Lung (tissue), 12 donors: Measurements from ENCODE around the gene MATN3. TPM values are rescaled to one million over a fixed set of nuclear protein-coding genes. Genes with fewer than 3 reads are reported as not detected.

ENCODE experiments used
- ATAC-seq: fragments of 200-7000 bp; cut with Tn5 transposase; one replicate; pipeline ENCODE4 v1.9.1; 2020; ENCODE audit warnings: moderate number of reproducible peaks; ENCODE audit not compliant: insufficient read depth, low FRiP score
- DNase-seq, 3 donors: peaks; one replicate each; pipeline ENCODE4 v3.0.0-alpha.2; 2013 to 2017
- H3K27ac ChIP-seq, 2 donors: one replicate each; pipeline ENCODE4 v1.5.1; 2013; ENCODE audit warnings: mild to moderate bottlenecking in 2 of 2, moderate library complexity in 2 of 2, control low read depth in 1 of 2, inconsistent platforms in 1 of 2, low read depth in 1 of 2, low read length in 1 of 2
- H3K27me3 ChIP-seq, 3 donors: one replicate each; pipeline ENCODE4 v1.5.1; 2013; ENCODE audit warnings: low read length in 2 of 3; ENCODE audit not compliant: control insufficient read depth in 3 of 3, insufficient read depth in 3 of 3
- H3K36me3 ChIP-seq, 4 donors: one replicate each; pipeline ENCODE4 v1.5.1; 2013; ENCODE audit warnings: low read length in 4 of 4, mild to moderate bottlenecking in 1 of 4, moderate library complexity in 1 of 4; ENCODE audit not compliant: control insufficient read depth in 4 of 4, insufficient read depth in 4 of 4
- H3K4me1 ChIP-seq, 5 donors: one replicate each; pipeline ENCODE4 v1.5.1; 2013; ENCODE audit warnings: low read length in 5 of 5, mild to moderate bottlenecking in 2 of 5, moderate library complexity in 1 of 5; ENCODE audit not compliant: control insufficient read depth in 5 of 5, insufficient read depth in 5 of 5
- H3K4me3 ChIP-seq: one replicate; pipeline ENCODE4 v1.5.1; 2013; ENCODE audit warnings: mild to moderate bottlenecking, control low read depth, moderate library complexity
- H3K9ac ChIP-seq, 2 donors: one replicate each; pipeline ENCODE4 v1.5.1; 2013; ENCODE audit warnings: low read length in 2 of 2, control low read depth in 1 of 2; ENCODE audit not compliant: insufficient read depth in 1 of 2
- H3K9me3 ChIP-seq, 4 donors: one replicate each; pipeline ENCODE4 v1.5.1; 2013; ENCODE audit warnings: low read length in 3 of 4, mild to moderate bottlenecking in 1 of 4, moderate library complexity in 1 of 4; ENCODE audit not compliant: control insufficient read depth in 4 of 4, insufficient read depth in 3 of 4
- WGBS, 2 donors: extraction: QIAGEN DNeasy Blood & Tissue Kit; methylation state at CpG; one replicate each; pipeline ENCODE4 v1.1.7; 2013; 5-methylcytosine and 5-hydroxymethylcytosine counted together
- polyA plus RNA-seq, 2 donors: library from polyadenylated mRNA; stranded (reverse); fragments of 200-250 nt; gene quantifications; one replicate each; pipeline ENCODE4 v1.2.1, GENCODE V29; 2013
- total RNA-seq, 2 donors: library from RNA; depleted of rRNA in 1 of 2; stranded (reverse); fragments of >200 nt in 1 of 2; gene quantifications; one replicate each; pipeline ENCODE4 v1.2.1, GENCODE V29; 2014 to 2021
- TF ChIP-seq, protein P1 (sequence below): IDR thresholded peaks from 2 replicates; pipeline ENCODE4 v1.5.1; 2012; ENCODE audit warnings: mild to moderate bottlenecking; ENCODE audit errors: control extremely low read depth, extremely low read depth
- donor health status: control.
- donor health status: control.
- donor health status: Bipolar disorder and iron deficiency.
- donor health status: healthy.
- donor health status: DM: yes; HTN: yes; CAD: no.

MATN3 gene
- total and polyA plus RNA-seq, 4 donors: 2.7 to 3.6 (median 3.0) TPM

DNA sequence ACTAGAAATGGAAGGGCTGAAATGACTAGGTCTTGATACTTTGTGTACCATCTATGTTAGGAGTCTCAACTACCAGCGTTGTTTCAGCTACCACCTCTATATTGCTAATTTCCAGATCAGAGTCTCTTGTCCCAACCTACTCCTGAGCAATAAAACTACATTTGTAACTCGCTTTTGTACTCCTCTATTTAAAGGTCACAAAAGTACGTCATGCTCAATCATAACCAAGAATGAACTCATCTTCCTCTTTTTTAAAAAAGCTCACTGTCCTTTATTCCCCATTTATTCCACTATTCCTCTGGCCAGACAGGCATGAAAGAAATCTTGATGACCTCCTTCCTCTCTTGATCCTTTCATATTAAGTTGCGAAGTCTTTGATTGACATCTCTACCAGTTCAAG lies 11.2 kb upstream of the MATN3 start:
- peaks cover 1 to 14% (median 8%) of the 10 kb centered on the region in 4 donors for H3K36me3 ChIP-seq
- H3K9ac ChIP-seq: no peak overlapping the region
- H3K4me3 ChIP-seq: no peak overlapping the region
- DNase-seq (no peak), ATAC-seq (no peak)
- peaks cover 0 to 9% (median 2%) of the 10 kb centered on the region in 4 donors for H3K9me3 ChIP-seq
- peaks cover 0 to 5% (median 0%) of the 10 kb centered on the region in 5 donors for H3K4me1 ChIP-seq
- WGBS, 2 donors: 88 to 90% methylated on average over 4 of the region's 4 CpGs
- H3K27me3 ChIP-seq: no peaks in the 10 kb centered on the region
- no peak overlapping the region for H3K27ac ChIP-seq
- TF ChIP-seq, protein P1, sequence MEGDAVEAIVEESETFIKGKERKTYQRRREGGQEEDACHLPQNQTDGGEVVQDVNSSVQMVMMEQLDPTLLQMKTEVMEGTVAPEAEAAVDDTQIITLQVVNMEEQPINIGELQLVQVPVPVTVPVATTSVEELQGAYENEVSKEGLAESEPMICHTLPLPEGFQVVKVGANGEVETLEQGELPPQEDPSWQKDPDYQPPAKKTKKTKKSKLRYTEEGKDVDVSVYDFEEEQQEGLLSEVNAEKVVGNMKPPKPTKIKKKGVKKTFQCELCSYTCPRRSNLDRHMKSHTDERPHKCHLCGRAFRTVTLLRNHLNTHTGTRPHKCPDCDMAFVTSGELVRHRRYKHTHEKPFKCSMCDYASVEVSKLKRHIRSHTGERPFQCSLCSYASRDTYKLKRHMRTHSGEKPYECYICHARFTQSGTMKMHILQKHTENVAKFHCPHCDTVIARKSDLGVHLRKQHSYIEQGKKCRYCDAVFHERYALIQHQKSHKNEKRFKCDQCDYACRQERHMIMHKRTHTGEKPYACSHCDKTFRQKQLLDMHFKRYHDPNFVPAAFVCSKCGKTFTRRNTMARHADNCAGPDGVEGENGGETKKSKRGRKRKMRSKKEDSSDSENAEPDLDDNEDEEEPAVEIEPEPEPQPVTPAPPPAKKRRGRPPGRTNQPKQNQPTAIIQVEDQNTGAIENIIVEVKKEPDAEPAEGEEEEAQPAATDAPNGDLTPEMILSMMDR: no peak

DNA sequence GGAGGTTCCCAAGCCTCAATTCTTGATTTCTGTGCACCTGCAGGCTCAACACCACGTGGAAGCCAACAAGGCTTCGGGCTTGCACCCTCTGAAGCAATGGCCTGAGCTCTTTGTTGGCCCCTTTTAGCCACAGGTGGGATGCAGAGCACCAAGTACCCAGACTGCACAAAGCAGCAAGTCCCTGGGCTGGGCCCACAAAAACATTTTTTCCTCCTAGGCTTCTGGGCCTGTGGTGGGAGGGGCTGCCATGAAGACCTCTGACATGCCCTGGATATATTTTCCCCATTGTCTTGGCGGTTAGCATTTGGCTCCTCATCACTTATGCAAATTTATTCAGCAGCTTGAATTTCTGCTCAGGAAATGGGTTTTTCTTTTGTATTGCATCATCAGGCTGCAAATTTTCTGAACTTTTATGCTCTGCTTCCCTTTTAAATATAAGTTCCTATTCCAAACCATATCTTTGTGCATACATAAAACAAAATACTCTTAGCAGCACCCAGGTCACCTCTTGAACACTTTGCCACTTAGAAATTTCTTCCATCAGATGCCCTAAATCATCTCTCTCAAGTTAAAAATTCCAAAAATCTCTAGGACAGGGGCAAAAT lies 9.0 kb upstream of the MATN3 start:
- no peak overlapping the region for H3K27ac ChIP-seq
- no peak for DNase-seq
- H3K9ac ChIP-seq: no peak overlapping the region
- TF ChIP-seq, protein P1: no peak
- no peak overlapping the region for H3K4me3 ChIP-seq
- 79 to 87% methylated on average over 3 of the region's 3 CpGs for WGBS, 2 donors
- H3K36me3 ChIP-seq: no peaks in the 10 kb centered on the region
- H3K9me3 ChIP-seq: peaks cover 0 to 9% (median 2%) of the 10 kb centered on the region in 4 donors
- no peaks in the 10 kb centered on the region for H3K27me3 ChIP-seq
- ATAC-seq: no peak
- H3K4me1 ChIP-seq: no peaks in the 10 kb centered on the region

DNA sequence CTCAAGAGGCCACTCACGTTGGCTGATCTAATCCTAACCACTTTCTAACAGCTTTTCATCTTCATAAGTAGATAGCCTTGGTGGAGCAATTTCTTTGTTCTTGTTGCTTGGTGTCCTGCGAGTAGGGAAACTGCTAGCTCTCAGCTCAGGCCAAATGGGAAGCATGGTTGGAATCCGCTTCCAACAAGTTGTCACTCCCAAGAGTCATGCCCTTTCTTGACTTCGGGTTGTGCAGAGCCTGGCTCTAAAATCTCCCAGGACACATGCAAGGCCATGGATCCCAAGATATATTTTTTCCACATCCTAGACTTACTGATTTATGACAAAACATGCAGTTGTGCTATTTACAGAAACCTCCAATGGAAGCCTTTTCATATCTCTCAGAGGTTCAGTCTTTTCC lies 7.3 kb upstream of the MATN3 start:
- TF ChIP-seq, protein P1: no peak
- DNase-seq: no peak
- no peak for ATAC-seq

DNA sequence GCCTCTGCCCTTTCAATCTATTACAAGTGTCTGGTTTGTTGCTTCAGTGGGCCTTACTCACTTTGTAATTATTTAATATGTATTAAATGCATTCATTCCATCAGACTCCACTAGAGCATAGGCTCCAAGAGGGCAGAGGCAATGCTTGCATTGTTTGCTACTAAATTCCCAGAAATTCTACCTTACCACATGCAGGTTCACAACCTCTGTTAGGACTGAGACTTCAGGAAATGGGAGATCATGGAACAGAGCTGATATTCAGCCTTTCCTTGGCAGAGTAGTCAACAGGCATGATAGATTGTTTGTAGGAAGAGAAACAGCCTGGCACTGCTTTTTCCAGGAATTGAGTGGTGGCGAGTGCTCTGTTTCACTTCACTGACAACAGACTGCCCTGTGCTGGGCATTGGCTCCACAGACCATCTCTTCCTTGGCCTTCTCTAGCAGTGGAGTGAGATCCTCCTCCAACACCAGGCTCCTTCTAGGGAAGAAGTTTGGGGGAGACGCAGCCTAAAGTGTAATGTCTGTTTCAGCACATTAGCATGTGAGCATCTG lies 6.2 kb upstream of the MATN3 start:
- Histone ChIP-seq H3K27ac (no peak overlapping the region), H3K9me3 (peaks cover 0 to 9% (median 3%) of the 10 kb centered on the region in 4 donors), H3K36me3 (no peaks in the 10 kb centered on the region), H3K27me3 (no peaks in the 10 kb centered on the region), H3K9ac (no peak overlapping the region), H3K4me3 (no peak overlapping the region), H3K4me1 (no peaks in the 10 kb centered on the region)
- TF ChIP-seq, protein P1: no peak
- 91 to 94% methylated on average over 2 of the region's 2 CpGs for WGBS, 2 donors
- DNase-seq (no peak), ATAC-seq (no peak)

More for the DNA sequence above, 7.3 kb upstream of the MATN3 start:
- no peaks in the 10 kb centered on the region for H3K36me3 ChIP-seq
- H3K4me1 ChIP-seq: no peaks in the 10 kb centered on the region
- 80 to 93% methylated on average over 4 of the region's 4 CpGs for WGBS, 2 donors
- H3K27me3 ChIP-seq: no peaks in the 10 kb centered on the region
- peaks cover 0 to 9% (median 2%) of the 10 kb centered on the region in 4 donors for H3K9me3 ChIP-seq
- no peak overlapping the region for H3K4me3 ChIP-seq
- no peak overlapping the region for H3K9ac ChIP-seq
- H3K27ac ChIP-seq: no peak overlapping the region
